ENCODE data around the gene PTPRN.

PTPRN gene

DNA sequence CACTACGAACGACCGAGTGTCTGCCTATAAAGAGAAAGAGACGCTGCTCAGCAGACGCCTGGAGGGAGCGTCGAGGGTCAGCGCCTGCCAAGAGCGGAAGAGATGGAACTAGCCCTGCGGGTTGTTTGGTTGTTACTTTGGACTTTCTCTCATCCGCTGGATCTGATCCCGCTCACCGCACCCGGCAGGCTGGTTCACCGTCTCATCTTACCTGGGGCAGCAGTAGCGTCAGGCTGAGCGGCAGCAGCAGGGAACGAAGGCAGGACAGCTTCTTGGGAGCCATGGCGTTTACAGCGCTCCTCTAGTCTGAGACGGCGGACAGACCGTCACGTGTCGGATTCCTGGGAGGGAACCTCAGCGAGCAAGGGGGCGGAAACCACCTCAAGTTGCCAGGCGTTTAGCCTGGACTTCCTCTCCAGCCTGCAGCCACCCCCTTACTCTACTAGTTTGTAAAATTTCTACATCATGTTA, 65.9 kb downstream of the PTPRN start:
- no peak for TF ChIP-seq ZNF274 (IDR thresholded peaks at IDR 0.05; ENCODE audit: low read depth, low read length)
- H3K4me3 ChIP-seq (ENCODE audit: low read length) = no peak overlapping the region; the same call in 1 of the 2 replicates
